ENCODE measurements around the gene ERMP1. TPM values are rescaled to one million over a fixed set of nuclear protein-coding genes. Genes with fewer than 3 reads are reported as not detected.

Gene ERMP1
- total and polyA plus RNA-seq, 2 of the 8 experiments (the other 6 are each of a cell fraction or from before 2014, with no cell fraction given), result 12.8 to 16.7 TPM

DNA sequence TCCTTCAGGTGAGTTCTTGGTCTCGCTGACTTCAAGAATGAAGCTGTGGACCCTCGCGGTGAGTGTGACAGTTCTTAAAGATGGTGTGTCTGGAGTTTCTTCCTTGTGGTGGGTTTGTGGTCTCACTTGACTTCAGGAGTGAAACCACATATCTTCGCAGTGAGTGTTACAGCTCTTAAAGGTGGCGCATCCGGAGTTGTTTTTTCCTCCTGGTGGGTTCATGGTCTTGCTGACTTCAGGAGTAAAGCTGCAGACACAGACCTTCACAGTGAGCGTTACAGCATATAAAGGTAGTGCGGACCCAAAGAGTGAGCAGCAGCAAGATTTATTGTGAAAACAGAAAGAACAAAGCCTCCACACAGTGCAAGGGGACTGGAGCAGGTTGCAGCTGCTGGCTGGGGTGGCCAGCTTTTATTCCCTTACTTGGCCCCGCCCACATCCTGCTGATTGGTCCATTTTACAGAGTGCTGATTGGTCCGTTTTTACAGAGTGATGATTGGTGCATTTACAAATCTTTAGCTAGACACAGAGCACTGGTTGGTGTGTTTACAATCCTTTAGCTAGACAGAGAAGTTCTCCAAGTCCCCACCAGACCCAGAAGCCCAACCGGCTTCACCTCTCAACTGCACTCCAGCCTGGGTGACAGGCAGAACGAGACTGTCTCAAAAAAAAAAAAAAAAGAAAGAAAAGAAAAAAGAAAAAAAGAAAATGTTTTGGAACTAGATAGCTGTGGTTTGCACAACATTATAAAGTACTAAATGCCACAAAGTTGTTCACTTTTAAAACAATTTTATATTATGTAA is 9.1 kb upstream of the ERMP1 start:
- Histone ChIP-seq H3K9ac (replicated peaks in 1 of 4; ENCODE audit: extremely low read depth in 1 of 4, low read depth in 3 of 4, low read length in 3 of 4) (no peak overlapping the region), H3K14ac (ENCODE audit: insufficient read length) (no peak overlapping the region), H3K4me2 (ENCODE audit: insufficient read depth in 1 of 2, low read depth in 2 of 2, low read length in 2 of 2) (no peak overlapping the region), H3K4me3 (ENCODE audit: extremely low read depth in 1 of 4, insufficient read depth in 2 of 4, low read depth in 3 of 4, low read length in 4 of 4) (no peak overlapping the region), H4K5ac (ENCODE audit: insufficient read length, low read depth, low read length) (no peak overlapping the region), H3K56ac (replicated peaks; ENCODE audit: insufficient read length, low read depth, low read length) (no peak overlapping the region), H3K23ac (ENCODE audit: insufficient read length) (no peak overlapping the region), H2BK20ac (ENCODE audit: low read length) (no peak overlapping the region), H3K23me2 (ENCODE audit: low read depth, low read length) (no peaks in the 10 kb centered on the region), H2BK15ac (ENCODE audit: low read length) (no peak overlapping the region), H3K4me1 (replicated peaks in 1 of 4; ENCODE audit: control insufficient read depth in 3 of 4, insufficient read depth in 4 of 4, low read length in 3 of 4) (peaks cover 0 to 8% (median 3%) of the 10 kb centered on the region in 4 experiments; a peak in 1 of 7 replicates), H4K8ac (ENCODE audit: extremely low read depth, insufficient read depth, low read length) (no peak overlapping the region), H4K91ac (replicated peaks; ENCODE audit: insufficient read length, low read length) (no peak overlapping the region), H2AFZ (ENCODE audit: low read length) (no peak overlapping the region), H3K79me1 (ENCODE audit: low read depth, low read length) (no peaks in the 10 kb centered on the region), H3K36me3 (ENCODE audit: control insufficient read depth in 2 of 4, insufficient read depth in 4 of 4, low read length in 3 of 4) (no peaks in the 10 kb centered on the region), H2BK120ac (replicated peaks; ENCODE audit: low read depth, low read length) (no peak overlapping the region), H4K20me1 (replicated peaks in 1 of 2; ENCODE audit: control insufficient read depth in 1 of 2, insufficient read depth in 2 of 2, low read length in 2 of 2) (no peaks in the 10 kb centered on the region), H3K27me3 (replicated peaks in 1 of 4; ENCODE audit: control insufficient read depth in 3 of 4, extremely low read depth in 1 of 4, insufficient read depth in 3 of 4, low read length in 3 of 4) (no peaks in the 10 kb centered on the region), H3K18ac (ENCODE audit: extremely low read depth, low read length) (no peak overlapping the region), H2BK5ac (ENCODE audit: low read depth, low read length) (no peak overlapping the region), H3K9me3 (ENCODE audit: insufficient read depth in 2 of 2, low read depth in 1 of 2, low read length in 1 of 2) (0 out of 4 replicates have a peak, but pooled peaks cover 0 to 3% of the 10 kb centered on the region in 2 experiments), H3K27ac (ENCODE audit: low read depth, low read length) (no peak overlapping the region), H2BK12ac (ENCODE audit: low read depth, low read length) (no peak overlapping the region), H2AK5ac (ENCODE audit: low read depth, low read length) (no peak overlapping the region), H3K79me2 (ENCODE audit: control insufficient read depth in 1 of 2, insufficient read depth in 2 of 2, low read length in 2 of 2) (no peaks in the 10 kb centered on the region), H3K4ac (replicated peaks; ENCODE audit: insufficient read length, low read depth, low read length) (no peak overlapping the region)
- 96% methylated on average over 10 of the region's 12 CpGs; no CpG with 5 or more reads in 1 of the 2 experiments for WGBS, 2 experiments (ENCODE audit: extremely low coverage in 1 of 2, insufficient coverage in 1 of 2, insufficient read length in 1 of 2, insufficient replicate concordance in 2 of 2, low coverage in 1 of 2, low lambda C conversion rate in 2 of 2, missing lambda C conversion rate in 1 of 2)
- ChIA-PET POLR2A (ENCODE audit: partially characterized antibody) (interaction anchor here (1.6 kb wide), 1 partner anchor 22 kb away, joined by 3 read pairs; no protein-coding TSS in a partner anchor), CTCF (ENCODE audit: partially characterized antibody) (interaction anchor here (1.0 to 2.6 kb wide), 3 partner anchors 9 to 22 kb away, joined by 3 to 9 read pairs (median 3); partner anchors contain the start of gene ERMP1)
- DNase-seq (ENCODE audit: low read depth in 1 of 2, low spot score in 2 of 2), result no peak
- no peak for FAIRE-seq
- TF ChIP-seq SP4 (IDR thresholded peaks at IDR 0.05; ENCODE audit: low read length) (no peak), BRCA1 (IDR thresholded peaks at IDR 0.05; ENCODE audit: low read depth, low read length) (no peak), CHD2 (IDR thresholded peaks at IDR 0.05; ENCODE audit: low read length) (no peak), POLR2AphosphoS5 (IDR thresholded peaks at IDR 0.05; ENCODE audit: low read depth, low read length) (no peak), MAFK (IDR thresholded peaks at IDR 0.05; ENCODE audit: low read depth, low read length) (no peak), CEBPB (IDR thresholded peaks at IDR 0.05; ENCODE audit: low read depth, low read length) (no peak), HDAC6 (IDR thresholded peaks at IDR 0.05; ENCODE audit: low read depth, low read length) (no peak), CREB1 (IDR thresholded peaks at IDR 0.05) (no peak)
- TF ChIP-seq, protein P1, sequence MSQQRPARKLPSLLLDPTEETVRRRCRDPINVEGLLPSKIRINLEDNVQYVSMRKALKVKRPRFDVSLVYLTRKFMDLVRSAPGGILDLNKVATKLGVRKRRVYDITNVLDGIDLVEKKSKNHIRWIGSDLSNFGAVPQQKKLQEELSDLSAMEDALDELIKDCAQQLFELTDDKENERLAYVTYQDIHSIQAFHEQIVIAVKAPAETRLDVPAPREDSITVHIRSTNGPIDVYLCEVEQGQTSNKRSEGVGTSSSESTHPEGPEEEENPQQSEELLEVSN (IDR thresholded peaks at IDR 0.05), result no peak
- TF ChIP-seq, protein P2, sequence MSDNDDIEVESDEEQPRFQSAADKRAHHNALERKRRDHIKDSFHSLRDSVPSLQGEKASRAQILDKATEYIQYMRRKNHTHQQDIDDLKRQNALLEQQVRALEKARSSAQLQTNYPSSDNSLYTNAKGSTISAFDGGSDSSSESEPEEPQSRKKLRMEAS (IDR thresholded peaks at IDR 0.05), result no peak
- TF ChIP-seq, protein P3, sequence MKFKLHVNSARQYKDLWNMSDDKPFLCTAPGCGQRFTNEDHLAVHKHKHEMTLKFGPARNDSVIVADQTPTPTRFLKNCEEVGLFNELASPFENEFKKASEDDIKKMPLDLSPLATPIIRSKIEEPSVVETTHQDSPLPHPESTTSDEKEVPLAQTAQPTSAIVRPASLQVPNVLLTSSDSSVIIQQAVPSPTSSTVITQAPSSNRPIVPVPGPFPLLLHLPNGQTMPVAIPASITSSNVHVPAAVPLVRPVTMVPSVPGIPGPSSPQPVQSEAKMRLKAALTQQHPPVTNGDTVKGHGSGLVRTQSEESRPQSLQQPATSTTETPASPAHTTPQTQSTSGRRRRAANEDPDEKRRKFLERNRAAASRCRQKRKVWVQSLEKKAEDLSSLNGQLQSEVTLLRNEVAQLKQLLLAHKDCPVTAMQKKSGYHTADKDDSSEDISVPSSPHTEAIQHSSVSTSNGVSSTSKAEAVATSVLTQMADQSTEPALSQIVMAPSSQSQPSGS (IDR thresholded peaks at IDR 0.05; ENCODE audit: low read length), result no peak

Measured in H1 (cell line).